ENCODE measurements around the gene CISD3. TPM values are rescaled to one million over a fixed set of nuclear protein-coding genes. Genes with fewer than 3 reads are reported as not detected.

Gene CISD3
- total and polyA plus RNA-seq, 10 of the 15 experiments (the other 5 are each of a cell fraction or from before 2014, with no cell fraction given): 2.6 to 38.1 (median 8.1) TPM

DNA sequence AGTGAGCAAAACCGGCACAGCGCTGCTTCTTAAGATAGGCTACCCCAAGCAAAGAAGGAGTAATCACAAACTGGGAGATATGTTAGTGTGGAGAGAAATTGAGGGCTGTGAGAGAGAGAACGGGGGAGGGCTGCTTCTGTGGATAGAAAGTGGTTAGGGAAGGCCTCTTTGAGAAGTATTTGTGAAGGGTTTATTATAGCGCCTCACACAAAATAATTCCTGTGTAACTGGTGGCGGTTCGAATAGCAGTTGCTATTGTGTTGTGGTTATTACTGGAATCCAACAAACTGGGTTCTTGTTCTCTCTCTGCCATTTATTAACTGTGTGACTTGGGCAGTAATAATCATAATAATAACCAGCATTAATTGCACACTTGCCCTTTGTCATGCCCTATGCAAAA is 9.2 kb upstream of the CISD3 start:
- ChIA-PET SMC1A (ENCODE audit: uncharacterized antibody, unreplicated experiment) (no interaction called here), RAD21 (ENCODE audit: unreplicated experiment) (no interaction called here), POLR2A (no interaction called here), CTCF (no interaction called here)
- Histone ChIP-seq H3K4me1 (ENCODE audit: control insufficient read depth, insufficient read depth, low read length) (no peaks in the 10 kb centered on the region), H3K27me3 (replicated peaks in 1 of 2; ENCODE audit: control insufficient read depth in 2 of 2, insufficient read depth in 2 of 2, low read length in 1 of 2) (no peaks in the 10 kb centered on the region), H3K36me3 (ENCODE audit: control insufficient read depth in 2 of 2, insufficient read depth in 2 of 2, low read length in 1 of 2) (peaks cover 5 to 6% of the 10 kb centered on the region in 2 experiments; a peak in 3 of 4 replicates), H3K9me3 (replicated peaks; ENCODE audit: control insufficient read depth, insufficient read depth, low read length) (no peaks in the 10 kb centered on the region), H4K20me1 (ENCODE audit: control insufficient read depth, insufficient read depth) (no peaks in the 10 kb centered on the region), H3K4me3 (no peak overlapping the region), H3K9ac (ENCODE audit: control insufficient read depth, insufficient read depth, low read length) (no peak overlapping the region), H2AFZ (ENCODE audit: control insufficient read depth, low read depth, low read length) (no peak overlapping the region), H3K79me2 (ENCODE audit: control insufficient read depth, insufficient read depth, low read length) (no peaks in the 10 kb centered on the region), H3K4me2 (ENCODE audit: control insufficient read depth, insufficient read depth) (no peak overlapping the region), H3K27ac (ENCODE audit: control insufficient read depth, insufficient read depth) (no peak overlapping the region)
- BruUV-seq (replicated peaks): no TSS peak
- FAIRE-seq (no peak), ATAC-seq (no peak), DNase-seq (ENCODE audit: low read depth, low spot score) (no peak)
- in situ Hi-C loops (cut with MboI): no loop called here
- WGBS (ENCODE audit: insufficient coverage, insufficient replicate concordance, low lambda C conversion rate, missing lambda C conversion rate): 99% methylated on average over 6 of the region's 6 CpGs
- intact Hi-C loops (cut with micrococcal nuclease; ENCODE audit: unreplicated experiment): no loop called here
- no peak for TF ChIP-seq WRNIP1 (IDR thresholded peaks at IDR 0.05; ENCODE audit: borderline replicate concordance, low read depth, low read length)
- TF ChIP-seq E2F8 (IDR thresholded peaks at IDR 0.05; ENCODE audit: low read depth, partially characterized antibody): no peak
- no peak for TF ChIP-seq SMAD1 (IDR thresholded peaks at IDR 0.05; ENCODE audit: low read depth, partially characterized antibody)
- TF ChIP-seq, protein P1, sequence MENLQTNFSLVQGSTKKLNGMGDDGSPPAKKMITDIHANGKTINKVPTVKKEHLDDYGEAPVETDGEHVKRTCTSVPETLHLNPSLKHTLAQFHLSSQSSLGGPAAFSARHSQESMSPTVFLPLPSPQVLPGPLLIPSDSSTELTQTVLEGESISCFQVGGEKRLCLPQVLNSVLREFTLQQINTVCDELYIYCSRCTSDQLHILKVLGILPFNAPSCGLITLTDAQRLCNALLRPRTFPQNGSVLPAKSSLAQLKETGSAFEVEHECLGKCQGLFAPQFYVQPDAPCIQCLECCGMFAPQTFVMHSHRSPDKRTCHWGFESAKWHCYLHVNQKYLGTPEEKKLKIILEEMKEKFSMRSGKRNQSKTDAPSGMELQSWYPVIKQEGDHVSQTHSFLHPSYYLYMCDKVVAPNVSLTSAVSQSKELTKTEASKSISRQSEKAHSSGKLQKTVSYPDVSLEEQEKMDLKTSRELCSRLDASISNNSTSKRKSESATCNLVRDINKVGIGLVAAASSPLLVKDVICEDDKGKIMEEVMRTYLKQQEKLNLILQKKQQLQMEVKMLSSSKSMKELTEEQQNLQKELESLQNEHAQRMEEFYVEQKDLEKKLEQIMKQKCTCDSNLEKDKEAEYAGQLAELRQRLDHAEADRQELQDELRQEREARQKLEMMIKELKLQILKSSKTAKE (IDR thresholded peaks at IDR 0.05; ENCODE audit: low read depth, poor library complexity, severe bottlenecking): no peak
- no peak for TF ChIP-seq RAD21 (IDR thresholded peaks at IDR 0.05; ENCODE audit: insufficient read depth, low read depth, low read length)
- no peak for TF ChIP-seq ZNF274 (IDR thresholded peaks at IDR 0.05; ENCODE audit: insufficient read depth, insufficient read length)
- TF ChIP-seq BHLHE40 (IDR thresholded peaks at IDR 0.05; ENCODE audit: borderline replicate concordance in 1 of 2, low read depth in 2 of 2, low read length in 1 of 2): no peak
- no peak for TF ChIP-seq ZZZ3 (IDR thresholded peaks at IDR 0.05; ENCODE audit: control insufficient read depth, insufficient read length, low read depth)
- no peak for TF ChIP-seq EGR1 (IDR thresholded peaks at IDR 0.05; ENCODE audit: borderline replicate concordance in 1 of 2, low read depth in 2 of 2, low read length in 2 of 2)
- TF ChIP-seq NFXL1 (IDR thresholded peaks at IDR 0.05; ENCODE audit: borderline replicate concordance): no peak

Data from GM12878 (cell line).